ENCODE measurements around the gene EIF4G1. TPM values are rescaled to one million over a fixed set of nuclear protein-coding genes. Genes with fewer than 3 reads are reported as not detected.
A peak's percentile ranks its signal among the peaks of the same experiment; 100 is the strongest.
"Not testable (repeated sequence)": the region's sequence is repeated elsewhere in the genome, so short reads cannot be mapped to it uniquely, and the experiment has no call there.

Gene EIF4G1
- 102 TPM for polyA plus RNA-seq (2013, experiment 1 of 2)
- 99.2 TPM for polyA plus RNA-seq (2013, experiment 2 of 2)

DNA sequence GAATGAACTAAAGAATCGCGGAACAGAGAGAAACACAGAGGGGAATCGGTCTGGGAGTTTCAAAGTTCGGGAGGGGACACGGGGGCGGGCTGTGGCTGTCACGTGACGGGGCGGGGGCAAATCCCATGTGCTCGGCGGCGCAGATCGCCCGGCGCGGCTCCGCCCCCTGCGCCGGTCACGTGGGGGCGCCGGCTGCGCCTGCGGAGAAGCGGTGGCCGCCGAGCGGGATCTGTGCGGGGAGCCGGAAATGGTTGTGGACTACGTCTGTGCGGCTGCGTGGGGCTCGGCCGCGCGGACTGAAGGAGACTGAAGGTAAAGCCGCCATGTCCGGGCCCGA, at the start of gene EIF4G1:
TSS of gene EIF4G1 (plus strand) at position 244 of the 337 bp plus-strand sequence. CDS start 1,191 bp downstream, outside the sequence.
- no peaks in the 10 kb centered on the region for H3K9me3 ChIP-seq (replicated peaks in 1 of 2; ENCODE audit: control insufficient read depth in 2 of 2, insufficient read depth in 1 of 2, low read depth in 1 of 2, low read length in 2 of 2)
- peaks cover 2% of the 10 kb centered on the region for H3K79me1 ChIP-seq (ENCODE audit: low read depth, low read length)
- peak within 1 kb of the TSS; percentile 78 to 98 for H3K4me3 ChIP-seq (ENCODE audit: low read length in 2 of 2)
- H3K27ac ChIP-seq (replicated peaks; ENCODE audit: low read length): peak within 1 kb of the TSS; percentile 72
- H3K27me3 ChIP-seq (ENCODE audit: control insufficient read depth in 3 of 3, insufficient read depth in 3 of 3, low read depth in 1 of 3, low read length in 3 of 3): no peaks in the 10 kb centered on the region
- DNase-seq (ENCODE audit: low spot score): peak; percentile 87
- H3K36me3 ChIP-seq (replicated peaks in 1 of 2; ENCODE audit: control insufficient read depth in 2 of 2, insufficient read depth in 2 of 2, low read length in 2 of 2): peaks cover 12 to 45% of the 10 kb centered on the region in 2 donors
- peak within 1 kb of the TSS; percentile 90 for H3K18ac ChIP-seq (ENCODE audit: low read length)
- peaks cover 7 to 15% of the 10 kb centered on the region in 2 donors for H3K4me1 ChIP-seq (ENCODE audit: control insufficient read depth in 2 of 2, insufficient read depth in 1 of 2, low read depth in 1 of 2, low read length in 2 of 2)
- H2BK12ac ChIP-seq (ENCODE audit: low read length): no peak within 1 kb of the TSS
- peak within 1 kb of the TSS; percentile 98 for H2AK5ac ChIP-seq (ENCODE audit: low read depth, low read length)
- peak within 1 kb of the TSS; percentile 91 for H3K4me2 ChIP-seq (ENCODE audit: insufficient read depth, low read length, poor library complexity, severe bottlenecking)
- H4K8ac ChIP-seq (ENCODE audit: low read depth, low read length): no peak within 1 kb of the TSS
- H3K9ac ChIP-seq (ENCODE audit: low read depth, low read length, poor library complexity): peak within 1 kb of the TSS; percentile 92
- H4K91ac ChIP-seq (ENCODE audit: low read depth, low read length, poor library complexity): peak within 1 kb of the TSS; percentile 53
- peak within 1 kb of the TSS; percentile 73 for H2AFZ ChIP-seq (ENCODE audit: low read length)
- peak within 1 kb of the TSS; percentile 89 for H3K23ac ChIP-seq (ENCODE audit: low read depth, low read length, poor library complexity)
- H2BK15ac ChIP-seq (ENCODE audit: low read length): no peak within 1 kb of the TSS
- H2BK120ac ChIP-seq (ENCODE audit: low read depth, low read length): no peak within 1 kb of the TSS
- peak within 1 kb of the TSS; percentile 37 for H3K4ac ChIP-seq (ENCODE audit: low read length)
- peak within 1 kb of the TSS; percentile 66 for H2BK5ac ChIP-seq (ENCODE audit: low read length)
- peak within 1 kb of the TSS; percentile 89 for H3K14ac ChIP-seq (ENCODE audit: low read length)
- no CpG with 5 or more reads among the region's 40 CpGs for WGBS, 2 donors (ENCODE audit: extremely low coverage in 2 of 2, insufficient read length in 2 of 2, insufficient replicate concordance in 1 of 2)

DNA sequence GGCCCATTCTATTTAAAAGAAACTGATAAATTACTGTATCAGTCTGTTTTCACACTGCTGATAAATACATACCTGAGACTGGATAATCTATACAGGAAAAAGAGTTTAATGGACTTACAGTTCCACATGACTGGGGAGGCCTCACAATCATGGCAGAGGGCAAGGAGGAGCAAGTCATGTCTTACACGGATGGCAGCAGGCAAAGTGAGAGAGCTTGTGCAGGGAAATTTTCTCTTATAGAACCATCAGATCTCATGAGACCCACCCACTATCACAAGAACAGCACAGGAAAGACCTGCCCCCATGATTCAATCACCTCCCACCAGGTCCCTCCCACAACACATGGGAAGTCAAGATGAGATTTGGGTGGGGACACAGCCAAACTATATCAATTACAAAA, 47.2 kb upstream of the EIF4G1 start:
- not testable (repeated sequence) for H3K4ac ChIP-seq (ENCODE audit: low read length); H3K9ac ChIP-seq (ENCODE audit: low read depth, low read length, poor library complexity); H2BK12ac ChIP-seq (ENCODE audit: low read length); H2AFZ ChIP-seq (ENCODE audit: low read length); H3K9me3 ChIP-seq (replicated peaks in 1 of 2; ENCODE audit: control insufficient read depth in 2 of 2, insufficient read depth in 1 of 2, low read depth in 1 of 2, low read length in 2 of 2); H3K4me2 ChIP-seq (ENCODE audit: insufficient read depth, low read length, poor library complexity, severe bottlenecking); H2BK15ac ChIP-seq (ENCODE audit: low read length); H3K14ac ChIP-seq (ENCODE audit: low read length); H4K91ac ChIP-seq (ENCODE audit: low read depth, low read length, poor library complexity); DNase-seq (ENCODE audit: low spot score); H3K36me3 ChIP-seq (replicated peaks in 1 of 2; ENCODE audit: control insufficient read depth in 2 of 2, insufficient read depth in 2 of 2, low read length in 2 of 2); H3K4me1 ChIP-seq (ENCODE audit: control insufficient read depth in 2 of 2, insufficient read depth in 1 of 2, low read depth in 1 of 2, low read length in 2 of 2); H3K18ac ChIP-seq (ENCODE audit: low read length); H3K27ac ChIP-seq (replicated peaks; ENCODE audit: low read length); H3K23ac ChIP-seq (ENCODE audit: low read depth, low read length, poor library complexity); H2AK5ac ChIP-seq (ENCODE audit: low read depth, low read length); H2BK5ac ChIP-seq (ENCODE audit: low read length); H2BK120ac ChIP-seq (ENCODE audit: low read depth, low read length); H4K8ac ChIP-seq (ENCODE audit: low read depth, low read length); H3K4me3 ChIP-seq (ENCODE audit: low read length in 2 of 2); H3K79me1 ChIP-seq (ENCODE audit: low read depth, low read length)
- H3K27me3 ChIP-seq (ENCODE audit: control insufficient read depth in 3 of 3, insufficient read depth in 3 of 3, low read depth in 1 of 3, low read length in 3 of 3): peaks cover 2 to 25% (median 13%) of the 10 kb centered on the region in 3 experiments
- WGBS, 2 donors (ENCODE audit: extremely low coverage in 2 of 2, insufficient read length in 2 of 2, insufficient replicate concordance in 1 of 2): no CpG with 5 or more reads among the region's 1 CpG

- Histone ChIP-seq H3K79me1 (ENCODE audit: low read depth, low read length) (no peaks in the 10 kb centered on the region), H3K4me2 (ENCODE audit: insufficient read depth, low read length, poor library complexity, severe bottlenecking) (no peak overlapping the region), H2AFZ (ENCODE audit: low read length) (no peak overlapping the region), H2BK15ac (ENCODE audit: low read length) (no peak overlapping the region), H3K18ac (ENCODE audit: low read length) (no peak overlapping the region), H4K8ac (ENCODE audit: low read depth, low read length) (no peak overlapping the region), H3K23ac (ENCODE audit: low read depth, low read length, poor library complexity) (no peak overlapping the region), H4K91ac (ENCODE audit: low read depth, low read length, poor library complexity) (no peak overlapping the region), H3K27me3 (ENCODE audit: control insufficient read depth in 3 of 3, insufficient read depth in 3 of 3, low read depth in 1 of 3, low read length in 3 of 3) (peaks cover 3 to 45% (median 25%) of the 10 kb centered on the region in 3 experiments), H3K9ac (ENCODE audit: low read depth, low read length, poor library complexity) (no peak overlapping the region), H3K27ac (replicated peaks; ENCODE audit: low read length) (no peak overlapping the region), H2BK5ac (ENCODE audit: low read length) (no peak overlapping the region), H3K4me3 (ENCODE audit: low read length in 2 of 2) (no peak overlapping the region), H3K4ac (ENCODE audit: low read length) (no peak overlapping the region), H3K14ac (ENCODE audit: low read length) (no peak overlapping the region), H3K4me1 (ENCODE audit: control insufficient read depth in 2 of 2, insufficient read depth in 1 of 2, low read depth in 1 of 2, low read length in 2 of 2) (peaks cover 0 to 3% of the 10 kb centered on the region in 2 donors), H2BK120ac (ENCODE audit: low read depth, low read length) (no peak overlapping the region), H2BK12ac (ENCODE audit: low read length) (no peak overlapping the region), H2AK5ac (ENCODE audit: low read depth, low read length) (no peak overlapping the region), H3K36me3 (replicated peaks in 1 of 2; ENCODE audit: control insufficient read depth in 2 of 2, insufficient read depth in 2 of 2, low read length in 2 of 2) (no peaks in the 10 kb centered on the region), H3K9me3 (replicated peaks in 1 of 2; ENCODE audit: control insufficient read depth in 2 of 2, insufficient read depth in 1 of 2, low read depth in 1 of 2, low read length in 2 of 2) (peaks cover 0 to 3% of the 10 kb centered on the region in 2 donors)
- no peak for DNase-seq (ENCODE audit: low spot score)
- no CpG with 5 or more reads among the region's 1 CpG for WGBS, 2 donors (ENCODE audit: extremely low coverage in 2 of 2, insufficient read length in 2 of 2, insufficient replicate concordance in 1 of 2)
Measured at GRCh38 chr3:184272269-184272668, 42.1 kb upstream of the EIF4G1 start.

- no peak overlapping the region for H2AK5ac ChIP-seq (ENCODE audit: low read depth, low read length)
- H3K36me3 ChIP-seq (replicated peaks in 1 of 2; ENCODE audit: control insufficient read depth in 2 of 2, insufficient read depth in 2 of 2, low read length in 2 of 2): no peaks in the 10 kb centered on the region
- peaks cover 0 to 3% of the 10 kb centered on the region in 2 donors for H3K4me1 ChIP-seq (ENCODE audit: control insufficient read depth in 2 of 2, insufficient read depth in 1 of 2, low read depth in 1 of 2, low read length in 2 of 2)
- H2BK12ac ChIP-seq (ENCODE audit: low read length): peak overlapping the region; percentile 91
- H3K27me3 ChIP-seq (ENCODE audit: control insufficient read depth in 3 of 3, insufficient read depth in 3 of 3, low read depth in 1 of 3, low read length in 3 of 3): peaks cover 3 to 67% (median 33%) of the 10 kb centered on the region in 3 experiments
- H3K14ac ChIP-seq (ENCODE audit: low read length): peak overlapping the region; percentile 3
- H3K4me3 ChIP-seq (ENCODE audit: low read length in 2 of 2): no peak overlapping the region
- peak overlapping the region; percentile 50 for H3K23ac ChIP-seq (ENCODE audit: low read depth, low read length, poor library complexity)
- H2BK120ac ChIP-seq (ENCODE audit: low read depth, low read length): no peak overlapping the region
- H3K27ac ChIP-seq (replicated peaks; ENCODE audit: low read length): no peak overlapping the region
- no peak overlapping the region for H2BK15ac ChIP-seq (ENCODE audit: low read length)
- no CpG with 5 or more reads among the region's 12 CpGs for WGBS, 2 donors (ENCODE audit: extremely low coverage in 2 of 2, insufficient read length in 2 of 2, insufficient replicate concordance in 1 of 2)
- peak overlapping the region; percentile 66 for H3K9ac ChIP-seq (ENCODE audit: low read depth, low read length, poor library complexity)
- DNase-seq (ENCODE audit: low spot score): no peak
- H3K9me3 ChIP-seq (replicated peaks in 1 of 2; ENCODE audit: control insufficient read depth in 2 of 2, insufficient read depth in 1 of 2, low read depth in 1 of 2, low read length in 2 of 2): peaks cover 0 to 3% of the 10 kb centered on the region in 2 donors
- no peak overlapping the region for H2BK5ac ChIP-seq (ENCODE audit: low read length)
- no peak overlapping the region for H3K4ac ChIP-seq (ENCODE audit: low read length)
- no peaks in the 10 kb centered on the region for H3K79me1 ChIP-seq (ENCODE audit: low read depth, low read length)
- H3K18ac ChIP-seq (ENCODE audit: low read length): no peak overlapping the region
- H2AFZ ChIP-seq (ENCODE audit: low read length): no peak overlapping the region
- H3K4me2 ChIP-seq (ENCODE audit: insufficient read depth, low read length, poor library complexity, severe bottlenecking): no peak overlapping the region
- H4K8ac ChIP-seq (ENCODE audit: low read depth, low read length): peak overlapping the region; percentile 84
- H4K91ac ChIP-seq (ENCODE audit: low read depth, low read length, poor library complexity): no peak overlapping the region
Measured at GRCh38 chr3:184275381-184275701, 39.1 kb upstream of the EIF4G1 start.
